ENCODE results near the gene SLC22A23. TPM values are rescaled to one million over a fixed set of nuclear protein-coding genes. Genes with fewer than 3 reads are reported as not detected.
A peak's percentile ranks its signal among the peaks of the same experiment; 100 is the strongest.

SLC22A23 gene
- total RNA-seq, 1 experiment from 2014 or later: 6.8 TPM

DNA sequence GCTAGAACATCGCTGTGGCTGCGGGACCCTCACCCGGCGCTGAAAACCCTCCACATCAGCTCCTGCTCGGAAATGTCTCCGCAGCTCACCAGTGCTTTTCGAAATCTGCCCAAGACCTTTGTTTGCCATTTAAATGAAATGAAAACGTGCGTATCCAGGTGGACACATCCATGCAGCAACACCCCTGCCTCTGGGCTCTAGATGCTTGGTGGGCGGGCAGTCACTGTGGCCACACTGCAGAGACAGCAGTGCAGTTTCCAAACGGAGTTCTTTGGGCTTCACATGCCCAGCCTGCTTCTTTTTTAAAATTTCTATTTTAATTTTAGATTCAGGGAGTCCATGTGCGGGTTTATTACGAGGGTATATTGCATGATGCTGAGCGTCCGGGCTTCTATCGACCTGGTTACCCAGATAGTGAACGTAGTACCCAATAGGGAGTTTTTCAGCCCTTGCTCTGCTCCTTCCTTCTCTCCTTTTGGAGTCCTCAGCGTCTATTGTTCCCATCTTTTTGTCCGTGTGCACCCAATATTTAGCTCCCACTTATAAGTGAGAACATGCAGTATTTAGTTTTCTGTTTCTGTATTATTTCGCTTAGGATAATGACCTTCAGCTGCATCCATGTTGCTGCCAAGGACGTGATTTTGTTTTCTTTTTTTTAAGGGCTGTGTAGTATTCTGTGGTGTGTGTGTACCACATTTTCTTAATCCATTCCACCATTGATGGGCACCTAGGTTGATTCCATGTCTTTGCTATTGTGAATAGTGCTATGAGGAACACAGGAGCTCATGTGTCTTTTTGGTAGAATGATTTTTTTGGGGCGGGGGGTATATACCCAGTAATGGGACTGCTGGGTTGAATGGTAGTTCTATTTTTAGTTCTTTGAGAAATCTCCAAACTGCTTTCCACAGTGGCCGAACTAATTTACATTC, 224.6 kb downstream of the SLC22A23 start:
- peaks cover 36% of the 10 kb centered on the region for H3K23me2 ChIP-seq (ENCODE audit: insufficient read length, low read depth, low read length, poor library complexity, severe bottlenecking)
- TF ChIP-seq, protein P1, sequence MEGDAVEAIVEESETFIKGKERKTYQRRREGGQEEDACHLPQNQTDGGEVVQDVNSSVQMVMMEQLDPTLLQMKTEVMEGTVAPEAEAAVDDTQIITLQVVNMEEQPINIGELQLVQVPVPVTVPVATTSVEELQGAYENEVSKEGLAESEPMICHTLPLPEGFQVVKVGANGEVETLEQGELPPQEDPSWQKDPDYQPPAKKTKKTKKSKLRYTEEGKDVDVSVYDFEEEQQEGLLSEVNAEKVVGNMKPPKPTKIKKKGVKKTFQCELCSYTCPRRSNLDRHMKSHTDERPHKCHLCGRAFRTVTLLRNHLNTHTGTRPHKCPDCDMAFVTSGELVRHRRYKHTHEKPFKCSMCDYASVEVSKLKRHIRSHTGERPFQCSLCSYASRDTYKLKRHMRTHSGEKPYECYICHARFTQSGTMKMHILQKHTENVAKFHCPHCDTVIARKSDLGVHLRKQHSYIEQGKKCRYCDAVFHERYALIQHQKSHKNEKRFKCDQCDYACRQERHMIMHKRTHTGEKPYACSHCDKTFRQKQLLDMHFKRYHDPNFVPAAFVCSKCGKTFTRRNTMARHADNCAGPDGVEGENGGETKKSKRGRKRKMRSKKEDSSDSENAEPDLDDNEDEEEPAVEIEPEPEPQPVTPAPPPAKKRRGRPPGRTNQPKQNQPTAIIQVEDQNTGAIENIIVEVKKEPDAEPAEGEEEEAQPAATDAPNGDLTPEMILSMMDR (conservative IDR thresholded peaks at IDR 0.05): no peak
- H3K9me3 ChIP-seq (ENCODE audit: control insufficient read depth, low read depth, low read length): no peaks in the 10 kb centered on the region
- Mint-ChIP-seq H3K4me3 (peak overlapping the region; percentile 75 to 92), H3K36me3 (ENCODE audit: insufficient read depth in 1 of 3, low read depth in 3 of 3) (no peaks in the 10 kb centered on the region; a peak in 1 of 7 replicates), H3K27ac (peak overlapping the region in 1 of 3 experiments; percentile 78; a peak in 3 of 7 replicates), H3K4me1 (peaks cover 48 to 49% of the 10 kb centered on the region in 2 experiments), H3K27me3 (ENCODE audit: low read depth) (peaks cover 43% of the 10 kb centered on the region), H3K9me3 (peaks cover 0 to 2% of the 10 kb centered on the region in 2 experiments; a peak in 1 of 5 replicates)
- H3K79me1 ChIP-seq (ENCODE audit: insufficient read depth, low read depth, low read length, poor library complexity, severe bottlenecking): no peaks in the 10 kb centered on the region
- no peak overlapping the region for H2BK15ac ChIP-seq (ENCODE audit: low read depth, low read length)
- no peak overlapping the region for H3K56ac ChIP-seq (ENCODE audit: insufficient read length, low read depth, low read length)
- no peak overlapping the region for H4K8ac ChIP-seq (replicated peaks; ENCODE audit: insufficient read length, low read depth, low read length)
- H3K23ac ChIP-seq (ENCODE audit: insufficient read length, low read depth, low read length): no peak overlapping the region
- H3K14ac ChIP-seq (ENCODE audit: insufficient read depth, low read length): 0 out of 2 replicates have a peak overlapping the region, but pooled peaks have one; percentile 60
- H4K91ac ChIP-seq (ENCODE audit: insufficient read length, low read depth, low read length): no peak overlapping the region
- H3K4me1 ChIP-seq (ENCODE audit: insufficient read depth, low read length): peaks cover 11% of the 10 kb centered on the region; the same call in 1 of the 2 replicates
- no peak overlapping the region for H3K4ac ChIP-seq (ENCODE audit: low read depth, low read length)
- no peak overlapping the region for H2AK5ac ChIP-seq (ENCODE audit: insufficient read length, low read length)
- no peaks in the 10 kb centered on the region; the same call in 1 of the 2 replicates for H3K27me3 ChIP-seq (ENCODE audit: insufficient read depth, low read length)
- DNase-seq: no peak
- H2BK20ac ChIP-seq (ENCODE audit: low read depth, low read length, poor library complexity, severe bottlenecking): no peak overlapping the region
- H4K20me1 ChIP-seq (ENCODE audit: control insufficient read depth, insufficient read depth, insufficient read length): no peaks in the 10 kb centered on the region
- no peak overlapping the region for H2BK120ac ChIP-seq (ENCODE audit: low read depth, low read length, poor library complexity, severe bottlenecking)
- H2BK12ac ChIP-seq (ENCODE audit: insufficient read length, low read depth, low read length): no peak overlapping the region
- H3T11ph ChIP-seq (ENCODE audit: low read length): no peak overlapping the region
- H2AFZ ChIP-seq (ENCODE audit: low read length): no peak overlapping the region
- no peak overlapping the region for H4K5ac ChIP-seq (ENCODE audit: insufficient read length, low read depth, low read length)
- H2BK5ac ChIP-seq (ENCODE audit: insufficient read length, low read length): no peak overlapping the region
- H3K18ac ChIP-seq (ENCODE audit: insufficient read length, low read depth, low read length): no peak overlapping the region
- peak overlapping the region; percentile 57 for H3K9ac ChIP-seq (ENCODE audit: extremely low read depth, insufficient read length, low read length)
- H3K4me2 ChIP-seq (ENCODE audit: insufficient read depth, insufficient read length, low read length): peak overlapping the region; percentile 67
- H3K79me2 ChIP-seq (ENCODE audit: insufficient read depth, low read length): peaks cover 1% of the 10 kb centered on the region; the same call in 1 of the 2 replicates
- WGBS (ENCODE audit: extremely low coverage, insufficient read length, low lambda C conversion rate): no CpG with 5 or more reads among the region's 23 CpGs
- no peak overlapping the region for H3K27ac ChIP-seq (ENCODE audit: insufficient read length, low read depth, low read length)
